Measurements from ENCODE around the gene BHLHE23.
"Not testable (repeated sequence)": the region's sequence is repeated elsewhere in the genome, so short reads cannot be mapped to it uniquely, and the experiment has no call there.

The BHLHE23 gene

DNA sequence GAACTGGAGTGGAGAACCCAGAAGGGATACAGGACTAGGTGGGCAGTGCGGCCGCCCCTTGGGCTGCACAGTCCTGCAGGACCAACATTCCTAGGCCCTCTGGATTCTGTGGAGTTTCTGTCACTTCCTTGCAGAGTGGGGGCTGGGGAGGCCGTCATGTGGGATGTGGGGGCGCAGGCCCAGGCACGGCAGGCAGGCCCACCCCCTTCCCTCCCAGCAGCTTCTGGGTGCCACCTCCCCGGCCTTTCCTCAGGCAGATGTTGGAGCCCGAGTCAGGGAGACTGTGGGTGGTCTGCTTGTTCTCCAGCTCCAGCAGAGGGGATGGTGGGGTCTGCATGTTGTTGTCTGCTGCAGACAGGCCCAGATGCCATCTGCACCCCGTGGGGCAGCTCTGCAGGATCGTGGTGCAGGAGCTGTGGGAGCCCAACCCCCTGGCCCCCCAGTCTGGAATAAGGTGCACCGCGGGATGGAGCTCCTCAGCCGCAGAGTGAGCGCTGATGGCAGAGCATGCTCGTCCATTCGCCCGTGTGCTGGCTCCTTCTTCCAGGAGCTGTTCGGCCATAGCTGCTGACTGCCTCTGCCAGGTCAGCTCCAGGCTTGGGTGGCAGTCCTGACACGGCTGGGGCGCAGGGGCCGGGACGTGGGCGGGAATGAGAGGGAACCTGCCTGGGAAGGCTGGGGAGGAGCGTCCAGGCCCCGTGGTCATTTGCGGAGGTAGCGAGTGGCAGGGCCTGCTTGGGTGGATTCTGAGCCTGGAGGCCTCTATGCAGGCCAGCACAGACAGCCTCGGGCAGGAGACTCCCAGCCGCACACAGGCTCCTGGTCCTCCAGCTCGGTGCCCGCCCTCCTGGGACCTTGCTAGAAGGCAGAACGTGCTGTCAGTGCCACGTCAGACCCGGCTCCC lies 36.2 kb downstream of the BHLHE23 start:
- DNase-seq, result no peak

DNA sequence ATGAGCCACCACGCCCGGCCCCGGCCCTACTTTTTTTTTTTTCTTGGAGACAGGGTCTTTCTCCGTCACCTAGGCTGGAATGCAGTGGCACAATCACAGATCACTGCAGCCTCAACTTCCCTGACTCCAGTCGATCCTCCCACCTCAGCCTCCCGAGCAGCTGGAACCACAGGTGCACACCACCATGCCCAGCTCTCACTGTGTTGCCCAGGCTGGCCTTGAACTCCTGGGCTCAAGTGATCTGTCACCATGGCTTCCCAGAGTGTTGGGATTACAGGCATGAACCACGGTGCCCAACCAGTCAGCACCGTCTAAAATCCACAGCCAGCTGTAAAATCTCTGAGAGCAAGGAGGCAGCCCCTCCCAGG lies 36.8 kb downstream of the BHLHE23 start:
- DNase-seq, result no peak

DNA sequence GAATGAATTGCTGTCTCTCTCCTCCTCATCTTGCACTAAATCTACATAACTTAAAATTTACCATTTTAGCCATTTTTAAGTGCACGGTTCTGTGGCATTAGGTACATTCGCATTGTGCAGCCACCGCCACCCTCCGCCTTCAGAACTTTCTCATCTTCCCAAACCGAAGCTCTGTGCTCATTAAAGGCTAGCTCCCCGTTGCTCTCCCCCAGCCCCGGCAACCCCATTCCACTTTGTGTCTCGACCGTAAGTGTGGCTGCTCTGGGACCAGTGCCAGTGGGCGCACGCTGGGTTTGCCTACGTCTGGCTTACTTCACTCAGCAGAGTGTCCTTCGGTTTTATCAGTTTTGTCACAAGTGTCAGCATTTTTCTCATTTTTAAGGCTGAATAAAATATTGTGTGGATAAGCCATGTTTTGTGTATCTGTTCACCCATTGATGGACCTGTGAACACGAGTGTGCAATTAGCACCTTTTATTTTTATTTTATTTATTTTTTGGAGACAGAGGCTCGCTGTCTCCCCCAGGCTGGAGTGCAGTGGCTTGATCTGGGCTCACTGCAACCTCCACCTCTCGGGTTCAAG lies 37.5 kb downstream of the BHLHE23 start:
- no peak for DNase-seq

DNA sequence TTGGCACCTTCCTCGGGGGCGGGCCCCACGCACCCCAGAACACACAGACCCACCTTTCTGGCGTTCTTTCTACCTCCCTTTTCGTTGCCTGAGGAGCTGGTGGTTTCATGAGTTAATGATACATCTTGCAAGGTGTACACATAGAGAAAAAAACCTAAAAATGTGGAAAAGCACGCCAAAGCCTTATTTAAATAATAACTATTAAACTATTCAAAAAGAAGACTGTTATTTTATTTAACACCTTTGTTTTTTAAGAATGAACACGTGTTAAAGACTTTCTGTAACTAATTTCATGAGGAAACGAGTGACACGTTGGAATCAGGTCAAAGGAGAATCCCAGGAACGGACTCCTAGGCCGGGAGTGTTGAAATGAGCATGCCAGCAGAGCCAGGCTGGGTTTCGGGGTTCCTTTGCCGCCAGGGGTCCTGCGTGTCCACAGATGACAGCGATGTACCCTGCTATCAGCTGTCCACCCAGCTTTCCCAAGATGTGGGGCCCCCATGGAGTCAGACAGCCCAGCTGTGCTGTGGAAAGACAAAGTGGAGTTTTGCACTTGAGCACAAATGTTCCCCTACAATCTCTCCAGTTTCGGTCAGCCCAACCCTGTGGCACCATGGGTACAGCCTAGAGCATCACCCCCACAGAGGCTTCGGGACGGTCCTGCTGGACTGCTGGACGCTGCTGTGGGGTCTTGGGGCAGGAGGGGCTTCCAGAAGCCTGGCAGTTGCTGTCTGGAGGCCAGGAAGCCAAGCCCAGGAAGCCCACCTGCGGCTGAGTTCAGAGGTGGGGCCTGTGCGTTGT lies 38.2 kb downstream of the BHLHE23 start:
- no peak for DNase-seq

DNA sequence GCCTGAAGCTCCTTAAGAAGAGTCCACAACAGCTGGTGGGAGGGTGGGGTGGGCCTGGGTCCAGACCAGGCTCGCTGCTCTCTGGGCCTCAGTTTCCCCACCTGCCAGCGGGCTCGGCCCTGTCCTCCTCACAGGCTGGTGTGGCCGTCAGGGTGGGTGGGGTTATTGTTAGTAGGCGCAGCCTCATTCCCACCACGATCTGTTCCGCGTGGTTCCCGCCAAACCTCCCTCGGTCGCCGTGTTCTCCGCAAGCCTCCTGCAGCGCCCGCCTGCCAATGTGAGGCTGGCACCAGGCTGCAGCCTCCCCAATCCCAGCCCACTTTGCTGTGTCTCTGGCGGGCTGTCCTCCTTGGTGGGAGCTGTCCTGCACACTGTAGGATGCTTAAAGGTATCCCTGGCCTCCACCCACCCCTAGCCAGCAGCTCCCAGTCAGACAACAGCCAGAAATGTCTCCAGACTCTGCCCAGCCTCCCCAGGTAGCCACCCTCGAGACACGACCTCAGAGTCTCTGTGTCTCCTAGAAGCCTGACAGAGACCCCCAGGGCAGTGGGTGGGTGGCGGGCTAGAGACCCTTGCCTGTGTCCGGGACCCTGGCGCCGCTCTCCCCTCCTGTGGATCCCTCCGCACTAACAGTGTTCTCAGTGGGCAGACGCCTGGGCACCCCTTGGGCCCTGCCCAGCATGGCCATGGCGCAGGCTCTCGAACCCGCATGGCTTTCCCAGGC lies 39.0 kb downstream of the BHLHE23 start:
- no peak for DNase-seq

DNA sequence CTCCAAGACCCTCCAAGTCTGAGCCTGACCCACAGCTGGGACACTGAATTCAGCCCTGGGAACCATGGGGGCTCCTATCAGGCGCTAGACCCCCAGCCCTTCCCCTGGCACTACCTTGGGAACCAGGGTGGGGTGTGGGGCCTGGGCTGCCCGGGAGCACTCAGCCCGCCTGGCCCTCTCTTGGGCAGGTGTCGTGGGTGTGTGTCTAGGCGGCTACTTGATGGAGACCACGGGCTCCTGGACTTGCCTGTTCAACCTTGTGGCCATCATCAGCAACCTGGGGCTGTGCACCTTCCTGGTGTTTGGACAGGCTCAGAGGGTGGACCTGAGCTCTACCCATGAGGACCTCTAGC lies 39.6 kb downstream of the BHLHE23 start:
- no peak for DNase-seq

DNA sequence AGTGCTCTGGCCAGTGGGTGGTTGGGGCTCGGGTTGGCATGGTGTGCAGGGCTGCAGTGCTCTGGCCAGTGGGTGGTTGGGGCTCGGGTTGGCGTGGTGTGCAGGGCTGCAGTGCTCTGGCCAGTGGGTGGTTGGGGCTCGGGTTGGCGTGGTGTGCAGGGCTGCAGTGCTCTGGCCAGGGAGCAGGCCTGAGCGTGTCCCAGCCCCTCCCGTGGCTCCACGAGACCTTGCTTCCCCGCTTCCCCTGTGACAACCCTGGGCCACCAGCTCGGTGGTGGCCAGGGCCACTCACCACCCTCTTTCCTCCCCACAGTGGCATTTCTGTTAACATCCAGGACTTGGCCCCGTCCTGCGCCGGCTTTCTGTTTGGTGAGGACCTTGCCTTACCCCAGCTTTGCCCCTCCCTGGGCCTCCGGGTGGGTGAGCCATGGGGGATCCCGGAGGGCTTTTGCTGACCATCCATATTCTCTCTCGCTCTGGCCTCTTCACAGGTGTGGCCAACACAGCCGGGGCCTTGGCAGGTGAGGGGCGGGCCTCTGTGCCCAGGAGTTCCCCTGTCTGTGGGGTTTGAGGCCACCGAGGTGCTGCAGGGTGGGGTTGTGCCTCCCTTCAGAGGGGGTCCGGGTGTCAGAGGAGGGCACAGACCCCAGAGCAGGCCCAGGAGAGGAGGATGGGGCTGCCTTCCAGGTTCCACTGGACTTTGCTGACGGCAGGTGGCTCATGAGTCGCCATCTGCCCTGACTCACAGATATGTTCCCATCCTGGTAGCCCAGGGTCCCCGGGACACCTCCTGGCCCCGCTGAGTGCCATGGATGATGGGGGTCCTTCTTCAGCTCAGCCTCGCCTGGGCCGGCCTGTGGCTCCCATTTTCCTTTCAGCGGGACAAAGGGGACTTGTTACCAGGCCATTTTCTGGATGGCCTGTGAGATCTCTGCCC lies 40.3 kb downstream of the BHLHE23 start:
- DNase-seq, result no peak

DNA sequence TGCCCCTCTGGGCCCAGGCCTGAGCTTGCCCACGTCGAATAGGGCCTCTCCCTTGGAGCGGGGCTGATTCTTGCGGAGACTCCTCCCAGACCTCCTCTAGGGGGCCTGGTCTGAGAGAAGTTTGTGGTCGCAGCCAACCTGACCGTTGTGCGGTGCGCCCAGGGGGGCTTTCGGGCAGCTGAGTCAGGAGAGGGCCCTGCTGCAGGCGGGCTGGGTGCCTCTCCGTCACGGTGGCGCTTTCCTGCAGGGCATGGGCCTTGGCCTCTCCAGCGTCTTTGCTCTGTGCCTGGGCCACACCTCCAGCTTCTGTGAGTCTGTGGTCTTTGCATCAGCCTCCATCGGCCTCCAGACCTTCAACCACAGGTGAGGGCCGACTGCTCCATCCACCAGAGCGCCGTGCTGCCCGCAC lies 41.4 kb downstream of the BHLHE23 start:
- no peak for DNase-seq

DNA sequence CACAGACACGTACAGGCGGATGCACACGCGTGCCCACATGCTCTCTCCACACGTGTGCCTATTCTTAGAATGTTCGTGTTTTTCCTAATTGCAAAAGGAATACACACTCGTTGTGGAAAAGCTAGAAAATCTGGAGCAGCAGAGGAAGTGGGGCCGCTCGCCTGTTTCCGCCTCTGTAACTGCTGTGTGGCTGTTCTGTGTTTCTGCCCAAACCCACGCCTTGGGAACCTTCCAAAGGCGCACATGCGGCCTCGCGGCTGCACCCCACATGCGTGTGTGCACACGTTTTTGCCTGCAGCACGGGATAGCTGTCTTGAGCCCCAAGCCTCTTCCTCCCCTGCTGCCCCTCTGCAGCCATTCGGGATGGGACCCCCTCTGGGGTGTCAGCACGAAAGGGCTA lies 42.1 kb downstream of the BHLHE23 start:
- DNase-seq, result no peak

DNA sequence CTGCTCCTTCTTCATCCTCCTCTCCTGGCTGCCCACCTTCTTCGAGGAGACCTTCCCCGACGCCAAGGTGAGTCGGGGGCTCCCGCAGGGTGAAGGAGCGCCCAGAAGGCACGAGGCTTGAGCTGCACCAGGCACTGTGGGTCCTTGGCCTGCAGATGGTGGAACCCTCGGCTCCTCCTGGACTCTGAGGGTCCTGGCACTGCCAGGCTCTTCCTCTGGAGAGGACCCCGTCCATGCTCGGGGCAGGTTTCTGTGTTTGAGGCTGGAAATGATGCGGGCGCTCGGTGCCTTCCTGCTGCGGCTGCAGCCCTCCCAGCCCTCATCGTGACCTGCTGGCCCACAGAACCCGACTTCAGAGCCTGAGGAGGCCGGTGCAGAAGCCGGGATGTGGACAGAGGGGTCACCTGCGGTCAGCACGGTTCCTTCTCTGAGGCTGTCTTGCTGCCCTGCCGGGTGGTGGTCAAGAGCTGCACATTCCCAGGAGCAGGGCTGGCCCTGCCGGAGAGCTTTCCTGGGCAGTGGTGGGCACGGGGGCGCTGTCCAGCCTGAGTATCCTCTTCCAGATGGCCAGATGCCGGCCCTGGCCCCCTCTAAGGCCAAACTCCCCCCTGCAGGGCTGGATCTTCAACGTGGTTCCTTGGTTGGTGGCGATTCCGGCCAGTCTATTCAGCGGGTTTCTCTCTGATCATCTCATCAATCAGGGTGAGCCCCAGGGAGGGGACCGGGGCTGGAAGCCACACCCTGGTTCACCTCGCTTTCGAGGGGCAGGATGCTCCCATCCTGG lies 43.0 kb downstream of the BHLHE23 start:
- DNase-seq, result no peak

DNA sequence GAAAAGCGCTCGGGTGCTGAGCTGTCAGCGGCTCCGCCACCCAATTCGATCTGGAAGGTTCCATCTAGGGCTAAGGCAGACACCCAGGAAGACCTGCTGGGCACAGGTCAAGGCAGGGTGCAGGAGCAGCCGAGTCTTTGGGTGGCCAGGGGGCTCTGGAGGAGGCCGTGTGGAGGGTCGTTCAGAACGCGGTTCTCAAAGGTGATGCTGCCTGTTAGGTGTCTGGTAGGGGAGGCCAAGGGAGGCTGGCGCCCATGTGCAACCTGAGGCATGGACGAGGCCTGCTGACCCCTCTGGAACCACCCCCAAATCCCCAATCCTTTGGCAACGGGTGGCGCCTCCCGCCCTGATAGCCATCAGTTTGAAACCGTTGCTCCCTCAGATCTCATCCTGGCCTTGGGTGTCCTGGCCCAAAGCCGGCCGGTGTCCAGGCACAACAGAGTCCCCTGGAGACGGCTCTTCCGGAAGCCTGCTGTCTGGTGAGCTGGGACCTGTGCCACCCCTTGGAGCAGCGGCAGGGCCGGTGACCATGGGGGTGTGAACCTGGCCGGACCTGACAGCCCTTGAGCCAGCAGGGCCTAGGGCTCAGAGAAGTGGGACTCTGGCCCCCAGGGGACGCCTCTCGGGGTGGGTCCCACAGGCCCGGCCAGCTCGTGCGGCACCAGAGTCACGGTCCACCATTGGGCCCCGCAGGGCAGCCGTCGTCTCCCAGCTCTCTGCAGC lies 43.7 kb downstream of the BHLHE23 start:
- no peak for DNase-seq

DNA sequence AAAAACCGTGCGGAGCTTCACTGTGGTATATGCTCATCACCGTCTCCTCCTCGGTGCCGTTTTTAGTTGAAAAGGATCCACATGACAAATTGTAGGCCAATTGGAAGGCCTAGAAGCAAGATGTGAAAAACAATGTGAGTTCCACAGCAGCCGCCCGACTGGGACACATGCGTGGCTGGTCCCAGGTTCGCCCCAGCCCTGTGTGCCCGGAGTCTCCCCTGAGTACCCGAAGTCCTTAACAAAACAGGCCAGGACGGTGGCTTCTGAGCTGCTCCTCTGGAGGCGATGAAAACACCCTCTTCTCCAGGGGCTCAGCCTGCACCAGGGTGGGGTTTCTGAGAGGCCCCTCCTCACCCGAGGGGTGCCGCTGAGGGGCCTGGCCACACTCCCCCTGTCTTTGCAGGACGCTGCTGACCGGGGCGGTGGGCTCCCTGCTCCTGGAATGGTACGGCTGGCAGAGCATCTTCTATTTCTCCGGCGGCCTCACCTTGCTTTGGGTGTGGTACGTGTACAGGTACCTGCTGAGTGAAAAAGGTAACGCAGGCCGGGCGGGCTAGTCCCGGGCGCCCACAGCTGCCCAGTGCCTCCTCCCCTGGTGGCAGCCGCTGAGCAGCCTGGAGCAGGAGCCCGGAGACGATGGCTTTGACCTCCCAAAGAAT lies 44.4 kb downstream of the BHLHE23 start:
- no peak for DNase-seq

DNA sequence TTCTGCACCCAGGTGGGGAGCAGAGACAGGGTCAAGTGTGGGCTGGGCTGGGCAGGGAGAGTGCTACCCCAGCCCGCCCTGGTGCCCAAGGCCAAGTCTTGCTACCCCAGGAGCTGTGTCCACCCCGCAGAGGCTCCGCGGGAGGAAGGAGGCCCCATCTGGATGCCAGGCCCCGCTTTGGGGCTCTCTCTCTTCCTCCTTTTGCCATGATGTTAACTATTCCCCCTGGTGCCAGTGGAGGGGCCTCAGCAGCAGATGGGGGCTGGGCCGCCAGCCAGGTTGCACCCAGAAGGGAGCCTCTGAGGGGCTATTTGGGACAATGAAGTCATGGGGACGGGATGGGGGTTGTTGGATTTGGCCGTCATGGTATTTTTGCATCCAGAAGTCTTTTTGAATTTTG lies 45.0 kb downstream of the BHLHE23 start:
- no peak for DNase-seq

DNA sequence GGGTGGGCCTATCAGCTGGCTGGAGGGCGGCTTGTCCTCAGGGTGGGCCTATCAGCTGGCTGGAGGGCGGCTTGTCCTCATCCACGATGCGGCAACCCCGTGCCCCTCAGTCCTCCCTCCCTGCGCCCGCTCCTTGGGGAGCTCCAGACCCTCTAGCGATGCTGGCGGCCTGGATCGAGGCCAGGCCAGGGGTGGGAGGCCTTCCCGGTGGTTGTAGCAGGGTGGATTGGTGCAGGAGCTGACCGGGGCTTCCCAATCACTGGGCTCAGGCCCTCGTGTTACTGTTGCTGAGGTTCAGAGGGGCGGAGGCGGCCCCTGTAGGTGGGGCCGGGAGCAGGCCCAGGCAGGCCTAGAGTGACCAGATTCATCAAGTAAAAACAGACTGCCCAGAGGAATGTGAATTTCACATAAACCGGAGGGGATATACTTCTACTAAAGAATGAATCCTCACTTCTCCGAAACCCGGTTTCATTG lies 45.4 kb downstream of the BHLHE23 start:
- no peak for DNase-seq

DNA sequence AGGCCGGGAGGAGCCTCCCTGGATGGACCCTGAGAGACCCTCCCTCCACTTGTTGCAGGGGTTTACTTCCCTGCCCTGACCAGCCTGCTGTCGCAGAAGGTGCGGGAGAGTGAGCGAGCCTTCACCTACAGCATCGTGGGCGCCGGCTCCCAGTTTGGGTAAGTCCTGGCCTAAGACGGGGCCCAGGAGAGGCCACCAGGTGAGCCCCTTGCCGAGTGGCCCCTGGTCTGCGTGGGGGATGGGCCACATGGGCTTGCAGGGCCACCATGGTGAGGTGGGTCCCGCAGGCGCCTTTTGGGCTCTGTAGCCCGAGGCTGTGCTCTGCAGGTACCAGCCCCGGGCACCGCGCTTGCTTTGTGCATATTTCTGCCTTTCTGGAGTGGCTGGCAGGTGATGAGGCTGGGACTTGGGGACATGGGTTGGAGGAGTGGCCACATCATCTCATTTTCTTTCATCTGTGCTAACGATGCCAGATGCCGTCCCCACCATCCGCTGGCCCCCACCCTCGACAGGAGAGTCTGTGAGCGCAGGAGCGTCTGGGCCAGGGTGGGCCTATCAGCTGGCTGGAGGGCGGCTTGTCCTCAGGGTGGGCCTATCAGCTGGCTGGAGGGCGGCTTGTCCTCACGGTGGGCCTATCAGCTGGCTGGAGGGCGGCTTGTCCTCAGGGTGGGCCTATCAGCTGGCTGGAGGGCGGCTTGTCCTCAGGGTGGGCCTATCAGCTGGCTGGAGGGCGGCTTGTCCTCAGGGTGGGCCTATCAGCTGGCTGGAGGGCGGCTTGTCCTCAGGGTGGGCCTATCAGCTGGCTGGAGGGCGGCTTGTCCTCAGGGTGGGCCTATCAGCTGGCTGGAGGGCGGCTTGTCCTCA lies 46.1 kb downstream of the BHLHE23 start:
- DNase-seq, result not testable (repeated sequence)

DNA sequence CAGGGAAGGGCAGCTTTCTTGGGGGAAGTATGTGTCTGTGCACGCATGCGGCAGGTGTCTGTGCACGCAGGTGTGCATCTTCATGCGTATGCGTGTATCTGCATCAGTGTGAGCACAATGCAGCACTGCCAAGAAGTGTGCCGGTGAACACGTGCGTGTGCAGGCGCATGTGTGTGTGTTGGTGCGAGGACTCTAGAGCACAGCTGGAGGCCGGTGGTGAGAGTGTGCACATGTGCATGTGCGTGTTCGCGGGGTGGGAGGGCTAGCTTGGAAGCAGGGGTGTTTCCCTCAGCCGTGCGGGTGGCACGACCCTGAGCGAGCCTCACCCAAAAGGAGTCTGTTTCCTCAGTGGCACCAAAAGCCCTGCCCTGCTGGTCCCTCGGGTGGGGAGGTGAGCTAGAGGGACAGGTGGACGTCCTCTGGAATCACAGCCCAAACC lies 46.7 kb downstream of the BHLHE23 start:
- no peak for DNase-seq

DNA sequence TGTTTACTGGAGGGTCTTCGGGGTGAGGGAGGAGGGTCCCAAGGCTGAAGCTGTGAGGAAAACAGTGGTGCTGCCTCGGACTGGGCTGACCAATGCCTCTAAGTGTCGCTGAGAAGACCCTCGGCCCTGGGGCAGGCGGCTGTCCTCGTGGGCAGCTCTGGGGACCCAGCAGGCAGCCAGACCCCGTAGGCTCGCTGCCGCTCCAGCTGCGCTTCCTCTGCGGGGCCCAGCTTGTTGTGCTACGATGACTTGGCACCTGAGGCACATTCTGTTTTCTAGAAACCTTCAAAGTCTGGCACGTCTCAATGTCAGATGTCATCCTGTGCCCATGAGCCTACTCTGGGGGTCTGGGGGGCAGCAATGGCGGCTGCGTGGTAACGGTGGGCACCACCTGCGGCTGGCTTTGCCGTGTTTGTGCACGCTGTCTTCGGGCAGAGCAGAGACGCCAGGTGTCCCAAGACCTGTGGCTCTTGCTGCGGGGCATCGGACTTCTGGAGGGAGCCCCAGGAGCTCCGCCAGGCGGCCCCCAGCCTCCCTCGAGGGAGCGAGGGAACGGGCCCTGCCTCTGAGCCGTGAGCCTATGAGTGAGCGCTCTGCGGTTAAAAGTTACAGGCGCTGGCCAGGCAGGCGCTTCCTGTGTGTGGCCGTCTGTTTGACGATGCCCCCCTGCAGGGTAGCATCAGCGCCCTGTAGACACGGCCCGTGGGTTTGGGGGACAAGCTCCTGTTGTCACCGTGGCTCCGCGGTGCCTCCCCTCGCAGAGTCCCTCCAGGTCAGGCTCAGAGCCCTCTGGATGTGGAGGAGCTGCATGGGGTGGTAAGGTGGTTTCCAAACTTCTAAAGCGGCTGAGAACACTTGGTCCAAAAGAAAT lies 47.4 kb downstream of the BHLHE23 start:
- DNase-seq, result no peak
